CD14-positive monocyte (primary cell): ENCODE measurements around the gene SPATA2. TPM values are rescaled to one million over a fixed set of nuclear protein-coding genes. Genes with fewer than 3 reads are reported as not detected.
A peak's percentile ranks its signal among the peaks of the same experiment; 100 is the strongest.

Experiments
- DNase-seq, 3 donors: peaks; one replicate each; pipeline ENCODE4 v3.0.0-alpha.2; 2011 to 2022
- H2AFZ ChIP-seq: 2 replicates; pipeline ENCODE4 v1.6.0; 2012; ENCODE audit warnings: mild to moderate bottlenecking, low read depth, low read length, inconsistent platforms; ENCODE audit not compliant: insufficient read depth, poor library complexity, severe bottlenecking
- H3K27ac ChIP-seq, 2 donors: 1 replicate in 1 of 2; 2 replicates in 1 of 2; pipeline ENCODE4 v1.5.1; 2012 to 2013; ENCODE audit warnings: low read length in 2 of 2, control low read depth in 1 of 2, inconsistent platforms in 1 of 2, low read depth in 1 of 2, mild to moderate bottlenecking in 1 of 2
- H3K27me3 ChIP-seq, 2 donors: one replicate each; pipeline versions ENCODE4 v1.6.0 to v1.6.1; 2011 to 2013; ENCODE audit warnings: low read length in 2 of 2; ENCODE audit not compliant: control insufficient read depth in 2 of 2, insufficient read depth in 2 of 2
- H3K36me3 ChIP-seq, 2 donors: replicated peaks in 1 of 2; 1 replicate in 1 of 2; 2 replicates in 1 of 2; pipeline versions ENCODE4 v1.5.1 to v1.6.1; 2012 to 2013; ENCODE audit warnings: low read length in 2 of 2, control low read depth in 1 of 2, inconsistent platforms in 1 of 2, mild to moderate bottlenecking in 1 of 2; ENCODE audit not compliant: insufficient read depth in 2 of 2, control insufficient read depth in 1 of 2
- H3K4me1 ChIP-seq, 2 donors: 1 replicate in 1 of 2; 2 replicates in 1 of 2; pipeline versions ENCODE4 v1.5.1 to v1.6.1; 2012 to 2013; ENCODE audit warnings: low read length in 2 of 2, control low read depth in 1 of 2, inconsistent platforms in 1 of 2, mild to moderate bottlenecking in 1 of 2, moderate library complexity in 1 of 2; ENCODE audit not compliant: insufficient read depth in 2 of 2, control insufficient read depth in 1 of 2
- H3K4me2 ChIP-seq: replicated peaks from 2 replicates; pipeline ENCODE3; 2012; ENCODE audit warnings: low read length, moderate library complexity, mild to moderate bottlenecking; ENCODE audit not compliant: poor library complexity, severe bottlenecking; ENCODE audit errors: extremely low read depth
- H3K4me3 ChIP-seq, 3 experiments: fragments of 200-600 bp in 1 of 3; sonication (generic) in 1 of 3; replicated peaks in 1 of 3; 1 replicate in 2 of 3; 2 replicates in 1 of 3; pipeline ENCODE4 v1.5.1; 2011 to 2013; ENCODE audit warnings: low read length in 3 of 3, mild to moderate bottlenecking in 3 of 3, control low read depth in 2 of 3, low read depth in 2 of 3, inconsistent platforms in 1 of 3, moderate library complexity in 1 of 3
- H3K79me2 ChIP-seq: 2 replicates; pipeline ENCODE4 v1.6.0; 2012; ENCODE audit warnings: mild to moderate bottlenecking, control low read depth, inconsistent platforms, low read length, moderate library complexity; ENCODE audit not compliant: insufficient read depth
- H3K9ac ChIP-seq: 2 replicates; pipeline ENCODE4 v1.6.0; 2017; ENCODE audit warnings: low read length, mild to moderate bottlenecking; ENCODE audit not compliant: insufficient read depth, poor library complexity, severe bottlenecking
- H3K9me3 ChIP-seq, 2 donors: replicated peaks in 1 of 2; 1 replicate in 1 of 2; 2 replicates in 1 of 2; pipeline versions ENCODE4 v1.5.1 to v1.6.1; 2012 to 2013; ENCODE audit warnings: low read length in 2 of 2, control low read depth in 1 of 2; ENCODE audit not compliant: control insufficient read depth in 1 of 2, insufficient read depth in 1 of 2
- H4K20me1 ChIP-seq: 2 replicates; pipeline ENCODE4 v1.6.0; 2012; ENCODE audit warnings: mild to moderate bottlenecking, low read length, control low read depth, moderate library complexity; ENCODE audit not compliant: insufficient read depth
- H3K27ac Mint-ChIP-seq, 7 donors: one replicate each; pipeline ENCODE4 v1.8.0; 2020; ENCODE audit warnings: mild to moderate bottlenecking in 7 of 7, mixed read lengths in 7 of 7, moderate library complexity in 6 of 7, inconsistent platforms in 2 of 7
- H3K27me3 Mint-ChIP-seq, 3 donors: one replicate each; pipeline ENCODE4 v1.8.0; 2021 to 2022; ENCODE audit warnings: low read depth in 3 of 3, mild to moderate bottlenecking in 3 of 3, mixed read lengths in 3 of 3, moderate library complexity in 3 of 3, inconsistent platforms in 1 of 3
- H3K36me3 Mint-ChIP-seq, 2 donors: one replicate each; pipeline ENCODE4 v1.8.0; 2020; ENCODE audit warnings: mixed read lengths in 2 of 2, inconsistent platforms in 1 of 2, mild to moderate bottlenecking in 1 of 2
- H3K4me1 Mint-ChIP-seq: one replicate; pipeline ENCODE4 v1.8.0; 2020; ENCODE audit warnings: mild to moderate bottlenecking, mixed read lengths
- H3K4me3 Mint-ChIP-seq, 2 donors: one replicate each; pipeline ENCODE4 v1.8.0; 2020; ENCODE audit warnings: mild to moderate bottlenecking in 2 of 2, mixed read lengths in 2 of 2, moderate library complexity in 1 of 2
- H3K9me3 Mint-ChIP-seq, 7 donors: one replicate each; pipeline ENCODE4 v1.8.0; 2020 to 2022; ENCODE audit warnings: mixed read lengths in 7 of 7, mild to moderate bottlenecking in 6 of 7, moderate library complexity in 6 of 7, inconsistent platforms in 2 of 7
- WGBS: methylation state at CpG from one replicate; pipeline ENCODE4 v1.1.5; 2013; ENCODE audit warnings: missing lambda C conversion rate; ENCODE audit not compliant: insufficient coverage; 5-methylcytosine and 5-hydroxymethylcytosine counted together
- intact Hi-C, 2 donors: fragments of 100-400 bp; cut with micrococcal nuclease; formaldehyde crosslinking; loops; one replicate each; pipeline versions ENCODE4 v1.15.0 to v1.15.1; 2023
- polyA plus RNA-seq, 3 donors: library from polyadenylated mRNA; depleted of rRNA in 1 of 3; unstranded in 2 of 3; stranded (reverse) in 1 of 3; fragments of 300-500 nt in 2 of 3; fragments of >200 nt in 1 of 3; fragmentation: Illumina TruSeq in 2 of 3; gene quantifications; 1 replicate in 2 of 3; 2 replicates in 1 of 3; pipeline ENCODE4 v1.2.3, GENCODE V29; 2012 to 2021
- TF ChIP-seq, protein P1 (sequence below): fragments of 200-600 bp; IDR thresholded peaks from one replicate; pipeline ENCODE4 v1.8.0; 2022; ENCODE audit warnings: antibody characterized with exemption, mild to moderate bottlenecking

Gene SPATA2
- polyA plus RNA-seq, 3 donors = 1.9 to 13.3 (median 3.9) TPM

DNA sequence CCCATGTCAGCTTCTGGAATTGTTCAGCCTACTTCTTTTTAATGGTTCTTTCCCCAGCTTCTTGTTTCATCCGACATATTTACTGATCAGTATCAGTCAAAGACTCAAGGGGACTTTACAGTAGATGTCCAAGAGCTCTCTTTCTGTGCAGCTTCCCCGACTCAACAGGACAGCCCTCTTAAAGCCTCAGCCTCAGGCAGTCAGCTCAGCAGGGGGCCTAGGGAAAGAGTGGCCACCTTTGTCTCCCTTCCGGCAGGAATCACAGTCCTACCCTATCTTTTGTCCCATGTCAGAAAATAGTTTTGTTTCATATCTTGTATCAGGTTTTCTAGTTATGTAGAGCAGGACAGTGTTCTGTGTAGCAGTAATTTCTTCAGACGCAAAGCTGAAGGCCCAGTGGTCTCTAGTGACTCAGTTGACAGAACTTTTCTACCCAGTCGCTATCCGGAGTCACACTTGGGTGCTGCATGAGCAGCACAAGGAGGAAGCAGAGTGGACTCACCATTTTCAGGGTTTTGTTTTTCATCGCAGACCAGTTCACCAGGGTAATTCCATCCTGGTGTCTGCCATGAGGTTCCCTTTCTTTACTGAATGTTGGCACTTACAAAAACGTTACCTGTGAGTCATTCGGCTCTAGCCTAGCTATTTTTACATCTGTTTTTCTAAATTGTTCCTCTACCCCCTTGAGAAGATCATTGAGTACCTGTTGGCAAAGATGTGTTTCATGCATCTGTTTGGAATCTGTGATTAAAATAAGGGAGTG lies 47.7 kb downstream of the SPATA2 start:
- Mint-ChIP-seq H3K27ac (peak overlapping the region in 4 of 7 donors; percentile 3 to 63 (median 16)), H3K27me3 (no peaks in the 10 kb centered on the region), H3K9me3 (no peaks in the 10 kb centered on the region), H3K4me1 (peaks cover 14% of the 10 kb centered on the region), H3K36me3 (peaks cover 67 to 87% of the 10 kb centered on the region in 2 donors), H3K4me3 (no peak overlapping the region)
- intact Hi-C loops = no loop called here
- H3K9ac ChIP-seq = no peak overlapping the region
- H3K27ac ChIP-seq = peak overlapping the region in 1 of 2 donors; percentile 38
- peak in 1 of 3 donors; percentile 36 for DNase-seq
- WGBS = 96% methylated on average over 6 of the region's 9 CpGs
- no peaks in the 10 kb centered on the region for H3K79me2 ChIP-seq
- H3K4me3 ChIP-seq = no peak overlapping the region
- H3K9me3 ChIP-seq = no peaks in the 10 kb centered on the region
- no peak overlapping the region for H2AFZ ChIP-seq
- TF ChIP-seq, protein P1, sequence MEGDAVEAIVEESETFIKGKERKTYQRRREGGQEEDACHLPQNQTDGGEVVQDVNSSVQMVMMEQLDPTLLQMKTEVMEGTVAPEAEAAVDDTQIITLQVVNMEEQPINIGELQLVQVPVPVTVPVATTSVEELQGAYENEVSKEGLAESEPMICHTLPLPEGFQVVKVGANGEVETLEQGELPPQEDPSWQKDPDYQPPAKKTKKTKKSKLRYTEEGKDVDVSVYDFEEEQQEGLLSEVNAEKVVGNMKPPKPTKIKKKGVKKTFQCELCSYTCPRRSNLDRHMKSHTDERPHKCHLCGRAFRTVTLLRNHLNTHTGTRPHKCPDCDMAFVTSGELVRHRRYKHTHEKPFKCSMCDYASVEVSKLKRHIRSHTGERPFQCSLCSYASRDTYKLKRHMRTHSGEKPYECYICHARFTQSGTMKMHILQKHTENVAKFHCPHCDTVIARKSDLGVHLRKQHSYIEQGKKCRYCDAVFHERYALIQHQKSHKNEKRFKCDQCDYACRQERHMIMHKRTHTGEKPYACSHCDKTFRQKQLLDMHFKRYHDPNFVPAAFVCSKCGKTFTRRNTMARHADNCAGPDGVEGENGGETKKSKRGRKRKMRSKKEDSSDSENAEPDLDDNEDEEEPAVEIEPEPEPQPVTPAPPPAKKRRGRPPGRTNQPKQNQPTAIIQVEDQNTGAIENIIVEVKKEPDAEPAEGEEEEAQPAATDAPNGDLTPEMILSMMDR = no peak
- H3K4me2 ChIP-seq = no peak overlapping the region
- no peaks in the 10 kb centered on the region for H4K20me1 ChIP-seq
- peaks cover 6 to 7% of the 10 kb centered on the region in 2 donors for H3K4me1 ChIP-seq
- H3K36me3 ChIP-seq = peaks cover 68 to 97% of the 10 kb centered on the region in 2 donors
- no peaks in the 10 kb centered on the region for H3K27me3 ChIP-seq

- no peak overlapping the region for H3K27ac ChIP-seq
- H3K4me3 Mint-ChIP-seq = no peak overlapping the region
- no peak overlapping the region for H3K4me2 ChIP-seq
- H3K9ac ChIP-seq = no peak overlapping the region
- no peaks in the 10 kb centered on the region for H4K20me1 ChIP-seq
- no peak for DNase-seq
- H3K4me3 ChIP-seq = no peak overlapping the region
- peaks cover 14% of the 10 kb centered on the region for H3K4me1 Mint-ChIP-seq
- intact Hi-C loops = no loop called here
- no peaks in the 10 kb centered on the region for H3K79me2 ChIP-seq
- no peaks in the 10 kb centered on the region for H3K9me3 ChIP-seq
- H3K36me3 ChIP-seq = peaks cover 57 to 97% of the 10 kb centered on the region in 2 donors
- peaks cover 74 to 89% of the 10 kb centered on the region in 2 donors for H3K36me3 Mint-ChIP-seq
- TF ChIP-seq, protein P1 = no peak
- peaks cover 6 to 7% of the 10 kb centered on the region in 2 donors for H3K4me1 ChIP-seq
- H3K27ac Mint-ChIP-seq = peak overlapping the region in 1 of 7 donors; percentile 44
- H3K27me3 ChIP-seq = no peaks in the 10 kb centered on the region
- H3K27me3 Mint-ChIP-seq = no peaks in the 10 kb centered on the region
- H3K9me3 Mint-ChIP-seq = no peaks in the 10 kb centered on the region
- H2AFZ ChIP-seq = no peak overlapping the region
- 100% methylated on average over 5 of the region's 8 CpGs for WGBS
Observed at GRCh38 chr20:49866051-49866450, 49.3 kb downstream of the SPATA2 start.
